ENCODE results near the gene KCNQ1OT1.

GRCh38 chr11:2671748-2672147 is 28.0 kb downstream of the KCNQ1OT1 start:
- TF ChIP-seq EZH2phosphoT487 (IDR thresholded peaks at IDR 0.05; ENCODE audit: low read length), result no peak
- TF ChIP-seq, protein P1, sequence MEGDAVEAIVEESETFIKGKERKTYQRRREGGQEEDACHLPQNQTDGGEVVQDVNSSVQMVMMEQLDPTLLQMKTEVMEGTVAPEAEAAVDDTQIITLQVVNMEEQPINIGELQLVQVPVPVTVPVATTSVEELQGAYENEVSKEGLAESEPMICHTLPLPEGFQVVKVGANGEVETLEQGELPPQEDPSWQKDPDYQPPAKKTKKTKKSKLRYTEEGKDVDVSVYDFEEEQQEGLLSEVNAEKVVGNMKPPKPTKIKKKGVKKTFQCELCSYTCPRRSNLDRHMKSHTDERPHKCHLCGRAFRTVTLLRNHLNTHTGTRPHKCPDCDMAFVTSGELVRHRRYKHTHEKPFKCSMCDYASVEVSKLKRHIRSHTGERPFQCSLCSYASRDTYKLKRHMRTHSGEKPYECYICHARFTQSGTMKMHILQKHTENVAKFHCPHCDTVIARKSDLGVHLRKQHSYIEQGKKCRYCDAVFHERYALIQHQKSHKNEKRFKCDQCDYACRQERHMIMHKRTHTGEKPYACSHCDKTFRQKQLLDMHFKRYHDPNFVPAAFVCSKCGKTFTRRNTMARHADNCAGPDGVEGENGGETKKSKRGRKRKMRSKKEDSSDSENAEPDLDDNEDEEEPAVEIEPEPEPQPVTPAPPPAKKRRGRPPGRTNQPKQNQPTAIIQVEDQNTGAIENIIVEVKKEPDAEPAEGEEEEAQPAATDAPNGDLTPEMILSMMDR (IDR thresholded peaks at IDR 0.05; ENCODE audit: low read length), result no peak
- no peak for TF ChIP-seq EZH2 (optimal IDR thresholded peaks at IDR 0.05; ENCODE audit: low read depth, low read length)
